Choroid plexus epithelial cell (primary cell): ENCODE results near the gene GALNT10.
A peak's percentile ranks its signal among the peaks of the same experiment; 100 is the strongest.

Experiments used
- DNase-seq: peaks from one replicate; pipeline ENCODE4 v3.0.0-alpha.2; 2010; ENCODE audit warnings: low read depth
- H3K4me3 ChIP-seq: 2 replicates; pipeline ENCODE4 v1.5.1; 2011; ENCODE audit warnings: low read depth, mild to moderate bottlenecking, control low read depth, low read length, moderate library complexity
- TF ChIP-seq, protein P1 (sequence below): conservative IDR thresholded peaks from 2 replicates; pipeline ENCODE4 v1.5.1; 2011; ENCODE audit warnings: low read depth, mild to moderate bottlenecking, control low read depth, inconsistent platforms, low read length, moderate library complexity

Gene GALNT10

DNA sequence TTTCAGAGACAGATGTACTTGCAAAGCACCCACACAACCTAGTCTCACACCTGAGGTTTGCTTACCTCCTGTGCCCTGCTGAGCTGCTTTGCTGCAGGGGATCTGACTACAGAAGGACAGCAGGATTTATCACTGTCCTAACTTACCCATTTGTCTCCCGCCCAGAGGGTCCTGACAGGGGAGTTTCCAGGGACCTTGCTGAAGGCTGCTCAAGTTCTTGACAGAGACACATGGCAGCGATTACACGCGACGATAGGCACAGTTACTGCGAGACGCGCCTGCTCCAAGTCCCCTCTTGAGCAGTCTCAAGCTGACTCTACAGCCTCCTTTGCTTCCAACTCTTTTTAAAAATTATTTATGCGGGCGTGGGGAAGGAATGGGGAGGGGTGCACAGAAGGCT is 24.6 kb upstream of the GALNT10 start:
- H3K4me3 ChIP-seq, result no peak overlapping the region
- no peak for DNase-seq
- TF ChIP-seq, protein P1, sequence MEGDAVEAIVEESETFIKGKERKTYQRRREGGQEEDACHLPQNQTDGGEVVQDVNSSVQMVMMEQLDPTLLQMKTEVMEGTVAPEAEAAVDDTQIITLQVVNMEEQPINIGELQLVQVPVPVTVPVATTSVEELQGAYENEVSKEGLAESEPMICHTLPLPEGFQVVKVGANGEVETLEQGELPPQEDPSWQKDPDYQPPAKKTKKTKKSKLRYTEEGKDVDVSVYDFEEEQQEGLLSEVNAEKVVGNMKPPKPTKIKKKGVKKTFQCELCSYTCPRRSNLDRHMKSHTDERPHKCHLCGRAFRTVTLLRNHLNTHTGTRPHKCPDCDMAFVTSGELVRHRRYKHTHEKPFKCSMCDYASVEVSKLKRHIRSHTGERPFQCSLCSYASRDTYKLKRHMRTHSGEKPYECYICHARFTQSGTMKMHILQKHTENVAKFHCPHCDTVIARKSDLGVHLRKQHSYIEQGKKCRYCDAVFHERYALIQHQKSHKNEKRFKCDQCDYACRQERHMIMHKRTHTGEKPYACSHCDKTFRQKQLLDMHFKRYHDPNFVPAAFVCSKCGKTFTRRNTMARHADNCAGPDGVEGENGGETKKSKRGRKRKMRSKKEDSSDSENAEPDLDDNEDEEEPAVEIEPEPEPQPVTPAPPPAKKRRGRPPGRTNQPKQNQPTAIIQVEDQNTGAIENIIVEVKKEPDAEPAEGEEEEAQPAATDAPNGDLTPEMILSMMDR, result no peak

DNA sequence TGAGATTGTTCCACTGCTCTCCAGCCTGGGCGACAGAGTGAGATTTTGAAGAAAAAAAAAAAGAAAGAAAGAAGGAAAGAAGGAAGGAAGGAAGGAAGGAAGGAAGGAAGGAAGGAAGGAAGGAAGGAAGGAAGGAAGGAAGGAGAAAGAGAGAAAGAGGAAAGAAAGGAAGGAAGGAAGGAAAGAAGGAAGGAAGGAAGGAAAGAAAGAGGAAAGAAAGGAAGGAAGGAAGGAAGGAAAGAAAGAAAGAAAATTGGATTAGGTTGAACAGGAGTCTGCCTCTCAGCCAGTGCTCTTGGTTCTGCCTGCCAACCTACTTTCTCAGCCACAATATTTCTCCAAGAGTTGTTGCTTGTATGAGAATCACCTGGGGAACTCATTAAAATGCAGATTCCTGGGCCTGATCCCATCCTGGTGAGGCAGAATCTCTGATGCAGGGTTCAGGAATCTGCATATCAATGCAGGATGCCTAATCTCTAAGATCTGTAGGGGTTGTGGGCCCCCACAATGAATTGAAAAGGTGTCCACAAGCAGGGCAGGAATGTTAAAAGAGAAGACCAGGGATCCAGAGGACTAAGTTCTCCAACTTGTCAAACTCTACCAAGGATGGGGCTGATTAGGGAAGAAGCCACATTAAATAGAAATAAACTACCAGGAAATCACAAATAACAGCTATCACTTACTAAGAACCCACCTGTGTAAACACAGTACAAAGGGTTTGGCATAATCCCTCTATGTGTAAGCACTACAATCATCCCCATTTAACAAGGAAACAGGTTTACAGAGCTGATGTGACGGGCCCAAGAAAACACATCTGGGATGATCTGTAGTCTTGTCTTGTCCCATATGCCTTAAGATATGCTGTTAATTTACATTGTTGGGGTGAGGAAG is 23.4 kb upstream of the GALNT10 start:
- TF ChIP-seq, protein P1, result no peak
- no peak overlapping the region for H3K4me3 ChIP-seq
- DNase-seq, result no peak

DNA sequence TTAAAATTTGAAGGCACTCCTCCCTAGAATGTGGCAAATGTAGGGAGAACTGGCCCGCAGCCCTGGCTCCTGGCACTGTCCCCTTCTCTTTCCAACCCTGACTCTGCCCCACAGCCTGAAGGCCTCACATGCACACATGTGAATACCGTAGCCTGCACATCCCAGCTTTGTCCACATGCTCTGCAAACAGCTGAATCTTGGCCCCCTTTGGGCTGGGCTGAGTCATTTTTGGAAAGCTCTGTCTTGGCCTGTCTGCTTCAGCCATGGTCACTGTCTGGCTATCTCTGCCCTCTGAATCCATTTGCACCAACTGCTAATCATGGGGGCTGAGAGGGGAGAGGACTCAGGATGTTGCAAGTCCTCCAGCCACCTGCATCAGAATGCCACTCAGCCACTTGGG is 22.1 kb upstream of the GALNT10 start:
- DNase-seq, result no peak
- TF ChIP-seq, protein P1, result no peak
- H3K4me3 ChIP-seq, result no peak overlapping the region

DNA sequence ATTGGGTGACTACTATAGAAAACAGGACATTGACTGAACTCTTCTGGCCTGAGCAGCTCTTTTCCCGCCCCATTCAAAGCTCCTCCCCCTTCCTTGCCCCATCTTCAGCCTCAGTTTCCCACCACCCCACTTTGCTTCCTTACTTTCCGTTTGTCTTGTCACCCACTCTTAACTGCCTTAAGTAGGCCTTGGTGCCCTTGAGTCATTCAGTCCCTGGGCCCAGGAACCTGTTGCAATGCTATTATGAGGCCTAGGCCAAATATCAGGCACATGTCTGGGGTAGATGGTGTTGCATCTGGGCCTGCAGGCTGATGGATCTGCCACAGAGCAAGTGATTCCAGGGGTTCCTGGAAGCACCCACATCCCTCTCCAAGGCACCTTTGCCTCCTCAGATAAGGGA is 17.7 kb upstream of the GALNT10 start:
- H3K4me3 ChIP-seq, result no peak overlapping the region
- TF ChIP-seq, protein P1, result no peak
- no peak for DNase-seq

DNA sequence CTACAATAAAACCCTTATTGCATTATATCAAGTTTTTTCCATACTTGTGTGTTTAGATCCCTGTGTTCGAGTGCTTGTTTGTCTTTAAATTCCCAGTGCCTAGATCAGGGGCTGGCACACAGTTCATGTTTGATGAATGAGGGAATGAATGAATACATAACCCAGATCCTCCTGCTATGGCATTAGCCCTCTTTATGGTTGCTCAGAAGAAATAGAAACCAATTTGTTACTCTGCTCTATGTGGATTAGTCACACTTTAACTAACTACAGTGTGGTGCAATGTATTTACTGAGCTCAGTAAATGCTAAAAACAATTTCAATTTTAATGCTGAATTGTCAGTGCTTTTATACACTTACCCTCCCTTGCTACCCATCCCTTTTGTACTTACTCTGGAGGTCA is 16.4 kb upstream of the GALNT10 start:
- TF ChIP-seq, protein P1, result no peak
- no peak overlapping the region for H3K4me3 ChIP-seq
- DNase-seq, result no peak

DNA sequence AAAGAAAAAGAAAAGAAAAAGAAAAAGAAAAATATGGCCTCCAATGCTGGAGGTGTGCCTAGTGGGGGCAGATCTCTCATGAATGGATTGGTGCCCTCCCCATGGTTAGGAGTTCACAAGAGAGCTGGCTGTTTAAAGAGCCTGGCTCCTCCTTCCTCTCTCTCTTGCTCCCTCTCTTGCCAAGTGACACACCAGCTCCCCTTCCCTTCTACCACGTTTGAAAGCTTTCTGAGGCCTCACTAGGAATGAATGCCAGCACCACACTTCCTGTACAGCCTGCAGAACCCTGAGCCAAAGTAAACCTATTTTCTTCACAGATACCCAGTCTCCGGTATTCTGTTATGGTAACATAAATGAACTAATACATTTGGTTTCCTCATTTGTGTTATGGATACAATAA is 14.4 kb upstream of the GALNT10 start:
- TF ChIP-seq, protein P1, result peak; percentile 5
- H3K4me3 ChIP-seq, result no peak overlapping the region
- peak; percentile 71 for DNase-seq

DNA sequence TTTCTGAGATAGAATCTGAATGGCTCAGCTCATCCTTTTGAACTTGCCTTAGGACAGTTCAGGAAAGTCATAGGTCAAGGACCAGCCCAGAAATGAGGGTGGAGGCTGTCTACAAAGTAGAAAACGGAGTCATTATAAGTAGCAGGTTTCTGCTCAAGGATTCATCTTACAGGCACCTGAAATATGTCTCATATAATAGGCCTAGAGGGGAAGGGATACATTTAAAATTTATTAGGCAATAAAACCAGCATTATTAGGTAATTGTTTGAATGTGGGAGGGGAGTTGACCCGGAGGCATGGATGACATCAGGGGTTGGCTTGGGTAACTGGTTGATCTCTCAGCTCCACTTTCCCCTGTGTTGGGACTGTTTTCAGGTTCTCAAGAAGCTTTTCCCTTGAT is 11.9 kb upstream of the GALNT10 start:
- no peak for DNase-seq
- no peak overlapping the region for H3K4me3 ChIP-seq
- TF ChIP-seq, protein P1, result no peak
